ENCODE results near the gene CATSPER4. TPM values are rescaled to one million over a fixed set of nuclear protein-coding genes. Genes with fewer than 3 reads are reported as not detected.

The CATSPER4 gene
- total and polyA plus RNA-seq, 2 of the 8 experiments (the other 6 are each of a cell fraction or from before 2014, with no cell fraction given): 0.65 to 0.83 TPM

DNA sequence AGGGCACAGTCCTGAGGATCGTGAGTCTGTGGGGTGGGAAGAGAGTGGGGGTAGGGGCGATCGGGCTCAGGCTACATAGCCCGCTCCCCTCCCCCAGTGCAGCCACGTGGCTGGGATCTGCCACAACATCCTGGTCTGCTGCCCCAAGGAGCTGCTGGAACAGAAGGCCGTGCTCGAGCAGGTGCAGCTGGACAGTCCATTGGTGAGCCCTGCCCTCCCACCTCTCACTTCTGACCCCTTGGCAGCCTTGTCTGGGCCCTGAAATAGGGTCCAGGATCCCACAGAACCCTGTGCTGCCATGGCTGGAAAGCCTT, 8.1 kb upstream of the CATSPER4 start:
- no peaks in the 10 kb centered on the region; the same call in 1 of the 2 replicates for H3K79me1 ChIP-seq (ENCODE audit: low read depth, low read length)
- H3K4ac ChIP-seq (replicated peaks; ENCODE audit: insufficient read length, low read depth, low read length): no peak overlapping the region
- H3K79me2 ChIP-seq (ENCODE audit: control insufficient read depth in 1 of 2, insufficient read depth in 2 of 2, low read length in 2 of 2): no peaks in the 10 kb centered on the region
- CTCF ChIA-PET (ENCODE audit: partially characterized antibody): interaction anchor here (2.7 to 12.6 kb wide), 2 partner anchors 8 to 51 kb away, joined by 7 to 159 read pairs; partner anchors contain the start of genes C1orf232, CEP85, CNKSR1 and ZNF593
- WGBS, 2 experiments (ENCODE audit: extremely low coverage in 1 of 2, insufficient coverage in 1 of 2, insufficient read length in 1 of 2, insufficient replicate concordance in 2 of 2, low coverage in 1 of 2, low lambda C conversion rate in 2 of 2, missing lambda C conversion rate in 1 of 2): 90% methylated on average over 5 of the region's 7 CpGs; no CpG with 5 or more reads in 1 of the 2 experiments
- no peak overlapping the region for H2BK20ac ChIP-seq (ENCODE audit: low read length)
- no peak overlapping the region for H3K56ac ChIP-seq (replicated peaks; ENCODE audit: insufficient read length, low read depth, low read length)
- H3K27me3 ChIP-seq (replicated peaks in 1 of 4; ENCODE audit: control insufficient read depth in 3 of 4, extremely low read depth in 1 of 4, insufficient read depth in 3 of 4, low read length in 3 of 4): no peaks in the 10 kb centered on the region
- H2AFZ ChIP-seq (ENCODE audit: low read length): no peak overlapping the region
- H4K20me1 ChIP-seq (replicated peaks in 1 of 2; ENCODE audit: control insufficient read depth in 1 of 2, insufficient read depth in 2 of 2, low read length in 2 of 2): peaks cover 0 to 2% of the 10 kb centered on the region in 2 experiments
- peaks cover 0 to 4% (median 3%) of the 10 kb centered on the region in 4 experiments; a peak in 4 of 8 replicates for H3K36me3 ChIP-seq (ENCODE audit: control insufficient read depth in 2 of 4, insufficient read depth in 4 of 4, low read length in 3 of 4)
- no peak overlapping the region for H3K4me2 ChIP-seq (ENCODE audit: insufficient read depth in 1 of 2, low read depth in 2 of 2, low read length in 2 of 2)
- FAIRE-seq (no peak), DNase-seq (ENCODE audit: low read depth in 1 of 2, low spot score in 2 of 2) (no peak)
- no peak overlapping the region for H3K27ac ChIP-seq (ENCODE audit: low read depth, low read length)
- no peak overlapping the region for H2BK15ac ChIP-seq (ENCODE audit: low read length)
- no peak overlapping the region for H3K4me3 ChIP-seq (ENCODE audit: extremely low read depth in 1 of 4, insufficient read depth in 2 of 4, low read depth in 3 of 4, low read length in 4 of 4)
- H3K4me1 ChIP-seq (replicated peaks in 1 of 4; ENCODE audit: control insufficient read depth in 3 of 4, insufficient read depth in 4 of 4, low read length in 3 of 4): no peaks in the 10 kb centered on the region; a peak in 1 of 7 replicates
- no peak overlapping the region for H2BK120ac ChIP-seq (replicated peaks; ENCODE audit: low read depth, low read length)
- no peak overlapping the region for H2BK5ac ChIP-seq (ENCODE audit: low read depth, low read length)
- no peak overlapping the region for H2BK12ac ChIP-seq (ENCODE audit: low read depth, low read length)
- H4K8ac ChIP-seq (ENCODE audit: extremely low read depth, insufficient read depth, low read length): no peak overlapping the region
- H4K5ac ChIP-seq (ENCODE audit: insufficient read length, low read depth, low read length): no peak overlapping the region
- H3K23ac ChIP-seq (ENCODE audit: insufficient read length): no peak overlapping the region
- H3K14ac ChIP-seq (ENCODE audit: insufficient read length): no peak overlapping the region
- POLR2A ChIA-PET (ENCODE audit: partially characterized antibody): interaction anchor here (0.9 kb wide), 1 partner anchor 93 kb away, joined by 3 read pairs; no protein-coding TSS in a partner anchor
- H3K23me2 ChIP-seq (ENCODE audit: low read depth, low read length): peaks cover 2% of the 10 kb centered on the region; the same call in 1 of the 2 replicates
- no peaks in the 10 kb centered on the region for H3K9me3 ChIP-seq (ENCODE audit: insufficient read depth in 2 of 2, low read depth in 1 of 2, low read length in 1 of 2)
- no peak overlapping the region for H4K91ac ChIP-seq (replicated peaks; ENCODE audit: insufficient read length, low read length)
- H3K18ac ChIP-seq (ENCODE audit: extremely low read depth, low read length): no peak overlapping the region
- H2AK5ac ChIP-seq (ENCODE audit: low read depth, low read length): no peak overlapping the region
- no peak overlapping the region for H3K9ac ChIP-seq (replicated peaks in 1 of 4; ENCODE audit: extremely low read depth in 1 of 4, low read depth in 3 of 4, low read length in 3 of 4)
- TF ChIP-seq SP4 (IDR thresholded peaks at IDR 0.05; ENCODE audit: low read length) (no peak), HDAC6 (IDR thresholded peaks at IDR 0.05; ENCODE audit: low read depth, low read length) (no peak), TBP (IDR thresholded peaks at IDR 0.05; ENCODE audit: low read depth, low read length) (no peak), BCL11A (IDR thresholded peaks at IDR 0.05; ENCODE audit: low read depth in 2 of 2, low read length in 2 of 2) (no peak), GABPA (IDR thresholded peaks at IDR 0.05; ENCODE audit: borderline replicate concordance, insufficient read depth, low read length) (no peak), FOSL1 (IDR thresholded peaks at IDR 0.05; ENCODE audit: insufficient read depth, low read depth, low read length) (no peak), NRF1 (IDR thresholded peaks at IDR 0.05; ENCODE audit: low read depth, low read length) (no peak), TAF1 (IDR thresholded peaks at IDR 0.05; ENCODE audit: low read depth, low read length) (no peak), KDM5A (IDR thresholded peaks at IDR 0.05; ENCODE audit: low read length) (no peak), EZH2 (IDR thresholded peaks at IDR 0.05; ENCODE audit: low read depth, low read length, severe bottlenecking) (no peak), RFX5 (IDR thresholded peaks at IDR 0.05; ENCODE audit: borderline replicate concordance, low read depth, low read length) (no peak)
- TF ChIP-seq, protein P1, sequence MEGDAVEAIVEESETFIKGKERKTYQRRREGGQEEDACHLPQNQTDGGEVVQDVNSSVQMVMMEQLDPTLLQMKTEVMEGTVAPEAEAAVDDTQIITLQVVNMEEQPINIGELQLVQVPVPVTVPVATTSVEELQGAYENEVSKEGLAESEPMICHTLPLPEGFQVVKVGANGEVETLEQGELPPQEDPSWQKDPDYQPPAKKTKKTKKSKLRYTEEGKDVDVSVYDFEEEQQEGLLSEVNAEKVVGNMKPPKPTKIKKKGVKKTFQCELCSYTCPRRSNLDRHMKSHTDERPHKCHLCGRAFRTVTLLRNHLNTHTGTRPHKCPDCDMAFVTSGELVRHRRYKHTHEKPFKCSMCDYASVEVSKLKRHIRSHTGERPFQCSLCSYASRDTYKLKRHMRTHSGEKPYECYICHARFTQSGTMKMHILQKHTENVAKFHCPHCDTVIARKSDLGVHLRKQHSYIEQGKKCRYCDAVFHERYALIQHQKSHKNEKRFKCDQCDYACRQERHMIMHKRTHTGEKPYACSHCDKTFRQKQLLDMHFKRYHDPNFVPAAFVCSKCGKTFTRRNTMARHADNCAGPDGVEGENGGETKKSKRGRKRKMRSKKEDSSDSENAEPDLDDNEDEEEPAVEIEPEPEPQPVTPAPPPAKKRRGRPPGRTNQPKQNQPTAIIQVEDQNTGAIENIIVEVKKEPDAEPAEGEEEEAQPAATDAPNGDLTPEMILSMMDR (IDR thresholded peaks at IDR 0.05; ENCODE audit: control extremely low read depth in 1 of 3, insufficient read depth in 1 of 3, low read depth in 1 of 3, low read length in 3 of 3): no peak

All from H1 (cell line).